Heart right ventricle (tissue), 16 donors: Measurements from ENCODE around the gene STXBP5. TPM values are rescaled to one million over a fixed set of nuclear protein-coding genes. Genes with fewer than 3 reads are reported as not detected.
A peak's percentile ranks its signal among the peaks of the same experiment; 100 is the strongest.

ENCODE experiments used
- ATAC-seq, 8 donors: fragments of 200-7000 bp; cut with Tn5 transposase; one replicate each; pipeline ENCODE4 v1.9.1; 2020; ENCODE audit warnings: mild to moderate bottlenecking in 8 of 8, moderate library complexity in 8 of 8, moderate number of reproducible peaks in 1 of 8
- DNase-seq, 2 donors: peaks; one replicate each; pipeline ENCODE4 v3.0.0-alpha.2; 2020
- H3K27ac ChIP-seq, 10 donors: fragments of 200-600 bp; sonication (generic) in 2 of 10; one replicate each; pipeline versions ENCODE4 v1.5.0 to v1.8.0; 2020 to 2022; ENCODE audit warnings: mild to moderate bottlenecking in 3 of 10
- H3K27me3 ChIP-seq, 7 donors: fragments of 200-600 bp; one replicate each; pipeline ENCODE4 v1.8.0; 2021 to 2022; ENCODE audit warnings: mild to moderate bottlenecking in 2 of 7
- H3K36me3 ChIP-seq, 9 donors: fragments of 200-600 bp; sonication (generic) in 1 of 9; one replicate each; pipeline versions ENCODE4 v1.5.0 to v1.8.0; 2020 to 2022; ENCODE audit warnings: mild to moderate bottlenecking in 2 of 9
- H3K4me1 ChIP-seq, 9 donors: fragments of 200-600 bp; sonication (generic) in 1 of 9; one replicate each; pipeline versions ENCODE4 v1.5.0 to v1.8.0; 2020 to 2022; ENCODE audit warnings: mild to moderate bottlenecking in 4 of 9
- H3K4me3 ChIP-seq, 10 donors: fragments of 200-600 bp; sonication (generic) in 2 of 10; one replicate each; pipeline versions ENCODE4 v1.5.0 to v1.8.0; 2020 to 2022; ENCODE audit warnings: mild to moderate bottlenecking in 7 of 10, moderate library complexity in 2 of 10
- H3K9me3 ChIP-seq, 11 donors: fragments of 200-600 bp in 10 of 11; sonication (generic) in 2 of 11; one replicate each; pipeline versions ENCODE4 v1.5.0 to v1.8.0; 2013 to 2022; ENCODE audit warnings: mild to moderate bottlenecking in 2 of 11, control low read depth in 1 of 11, moderate library complexity in 1 of 11
- CTCF ChIP-seq, 9 donors: fragments of 200-600 bp; sonication (generic) in 2 of 9; IDR thresholded peaks; one replicate each; pipeline versions ENCODE4 v1.5.0 to v1.8.0; 2021 to 2022; ENCODE audit warnings: antibody characterized with exemption in 9 of 9, mild to moderate bottlenecking in 5 of 9, moderate library complexity in 1 of 9
- WGBS, 2 donors: extraction: QIAGEN DNeasy Blood & Tissue Kit; methylation state at CpG; one replicate each; pipeline ENCODE4 v1.1.7; 2013; ENCODE audit warnings: inconsistent platforms in 1 of 2; 5-methylcytosine and 5-hydroxymethylcytosine counted together
- intact Hi-C, 10 donors: fragments of 100-400 bp; cut with DNase I; formaldehyde crosslinking; loops; one replicate each; pipeline versions ENCODE4 v1.11.1 to v1.14.2; 2022
- polyA plus RNA-seq, 2 donors: library from polyadenylated mRNA; stranded (reverse); fragments of 200-250 nt; gene quantifications; one replicate each; pipeline ENCODE4 v1.2.3, GENCODE V29; 2013
- total RNA-seq, 10 donors: library from RNA; stranded (reverse); fragmentation: NEBNext Ultra II Directional in 3 of 10; extraction: Animal tissue kit (Norgen Biotek cat#: 25700) in 3 of 10; gene quantifications; one replicate each; pipeline versions ENCODE4 v1.2.1 to v1.2.4, GENCODE V29; 2021 to 2023
- donor health status: Arrhythmogenic right ventricular cardiomyopathy.
- donor health status: ischemic (EF 13 %, LVEDD 7.1; RV severe dilation, severe dysfunction).
- donor health status: healthy with polysubstance abuse.
- donor health status: DM: no; HTN: yes; CAD: no.
- donor health status: DM: no; HTN: no; CAD: no.
- donor health status: ischemic (EF 25% LVEDD 6.9; RV normal size, moderate dysfunction).
- donor health status: ischemic (EF 25% LVEDD 5.7; RV mildly dilated, moderate dysfunction).
- donor health status: healthy.
- donor health status: DM: yes; HTN: yes; CAD: no.
- donor health status: Ischemic cardiomyopathy.
- donor health status: ischemic (EF 35%, LVEDD 5.7; RV mildly dilated, moderate dysfunction).
- donor health status: nonischemic (EF 11% LVEDD 7.7; RV severe dilation, severe dysfunction).
- donor health status: DM: yes; HTN: yes; CAD: no.
- donor health status: PGD.
- donor health status: ischemic (EF 29% LVEDD 5.4; RV normal size, mild dysfunction).
- donor health status: nonischemic (EF 23%, LVEDD 6.1; RV moderate dilation, normal function).

Gene STXBP5
- total and polyA plus RNA-seq, 12 donors, result 2.8 to 23.2 (median 13.4) TPM

DNA sequence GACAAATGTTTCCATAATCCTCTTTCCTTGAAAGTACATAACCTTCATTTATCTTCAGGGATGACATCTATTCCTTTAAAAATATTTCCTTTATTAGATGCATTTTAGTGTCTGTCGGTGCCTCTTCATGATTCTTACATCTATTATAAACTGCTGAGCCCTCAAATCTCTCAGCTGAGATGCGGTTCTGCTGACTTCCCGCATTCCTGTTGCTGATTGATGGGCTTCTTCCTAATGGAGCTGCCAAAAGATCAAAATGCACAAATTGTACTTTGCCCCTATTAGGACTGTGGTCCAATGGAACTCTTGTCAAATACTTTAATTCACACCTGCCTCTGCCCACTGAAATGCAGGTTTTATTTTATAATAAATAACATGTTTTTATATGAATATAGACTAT is 225.6 kb downstream of the STXBP5 start:
- ATAC-seq (no peak), DNase-seq (no peak)
- intact Hi-C loops, result no loop called here
- no peak for TF ChIP-seq CTCF (IDR thresholded peaks at IDR 0.05)
- no peak overlapping the region for H3K27ac ChIP-seq
- H3K36me3 ChIP-seq, result no peaks in the 10 kb centered on the region
- peaks cover 0 to 15% (median 0%) of the 10 kb centered on the region in 11 donors for H3K9me3 ChIP-seq
- no peaks in the 10 kb centered on the region for H3K27me3 ChIP-seq
- H3K4me3 ChIP-seq, result no peak overlapping the region
- no peaks in the 10 kb centered on the region for H3K4me1 ChIP-seq
- 60 to 63% methylated on average over 3 of the region's 3 CpGs for WGBS, 2 donors

DNA sequence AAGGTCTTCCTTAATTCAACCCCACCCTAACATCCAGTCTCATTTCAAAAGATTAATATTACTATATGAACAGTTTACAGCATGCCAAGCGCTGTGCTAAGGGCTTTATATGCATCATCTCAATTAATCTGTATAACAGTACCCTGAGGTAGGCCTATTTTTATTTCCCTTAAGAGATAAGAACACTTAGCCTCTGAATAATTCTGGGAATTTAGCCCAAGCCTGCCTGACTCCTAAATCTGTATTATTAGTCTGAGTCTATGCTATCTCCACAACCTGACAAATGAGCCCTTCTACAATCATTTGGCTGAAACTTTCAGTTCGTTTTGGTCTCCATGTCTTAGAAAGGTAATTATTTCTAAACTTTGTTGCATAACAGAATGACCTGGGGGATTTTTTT is 226.6 kb downstream of the STXBP5 start:
- Histone ChIP-seq H3K4me1 (peaks cover 0 to 5% (median 0%) of the 10 kb centered on the region in 9 donors), H3K36me3 (no peaks in the 10 kb centered on the region), H3K4me3 (no peak overlapping the region), H3K27ac (no peak overlapping the region), H3K27me3 (no peaks in the 10 kb centered on the region), H3K9me3 (peaks cover 0 to 5% (median 0%) of the 10 kb centered on the region in 11 donors)
- no peak for DNase-seq
- 86 to 87% methylated on average over 2 of the region's 2 CpGs for WGBS, 2 donors
- ATAC-seq, result peak in 1 of 8 donors; percentile 27
- intact Hi-C loops, result no loop called here
- TF ChIP-seq CTCF (IDR thresholded peaks at IDR 0.05), result no peak

DNA sequence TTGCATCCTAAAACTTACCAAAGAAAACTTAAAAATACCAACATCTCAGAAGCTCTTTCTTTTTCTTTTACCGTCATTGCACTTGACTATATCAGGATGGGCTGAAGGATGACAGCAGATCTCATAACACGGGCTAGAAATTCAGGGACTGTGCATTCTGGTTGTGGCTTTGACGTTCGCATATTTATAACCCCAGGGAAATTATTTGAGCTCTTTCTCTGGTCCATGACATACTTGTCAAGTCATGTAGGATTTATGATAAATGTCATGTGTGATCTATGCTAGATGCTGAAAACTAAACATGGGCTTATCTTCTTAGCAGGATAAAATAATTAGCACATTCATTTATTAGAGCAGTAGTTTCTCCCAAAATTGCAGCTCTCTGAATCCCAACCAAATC is 229.9 kb downstream of the STXBP5 start:
- Histone ChIP-seq H3K27me3 (peaks cover 0 to 3% (median 0%) of the 10 kb centered on the region in 7 donors), H3K36me3 (no peaks in the 10 kb centered on the region), H3K27ac (no peak overlapping the region), H3K9me3 (no peaks in the 10 kb centered on the region), H3K4me1 (peaks cover 0 to 5% (median 0%) of the 10 kb centered on the region in 9 donors), H3K4me3 (no peak overlapping the region)
- ATAC-seq (no peak), DNase-seq (no peak)
- TF ChIP-seq CTCF (IDR thresholded peaks at IDR 0.05), result no peak
- intact Hi-C loops, result no loop called here
- WGBS, 2 donors, result 73 to 77% methylated on average over 4 of the region's 4 CpGs

- H3K9me3 ChIP-seq, result no peaks in the 10 kb centered on the region
- no peak for TF ChIP-seq CTCF (IDR thresholded peaks at IDR 0.05)
- ATAC-seq (no peak), DNase-seq (no peak)
- H3K36me3 ChIP-seq, result no peaks in the 10 kb centered on the region
- WGBS, 2 donors, result 39 to 54% methylated on average over 4 of the region's 4 CpGs
- intact Hi-C loops, result no loop called here
- H3K27ac ChIP-seq, result no peak overlapping the region
- H3K4me3 ChIP-seq, result no peak overlapping the region
- peaks cover 0 to 6% (median 0%) of the 10 kb centered on the region in 7 donors for H3K27me3 ChIP-seq
- peaks cover 0 to 5% (median 0%) of the 10 kb centered on the region in 9 donors for H3K4me1 ChIP-seq
Measured at GRCh38 chr6:147434516-147434915, 230.3 kb downstream of the STXBP5 start.
